ENCODE data around the gene FIBP. TPM values are rescaled to one million over a fixed set of nuclear protein-coding genes. Genes with fewer than 3 reads are reported as not detected.

The FIBP gene
- total and polyA plus RNA-seq, 7 experiments from 2014 or later, result 25.9 to 78.3 (median 50.0) TPM

- Mint-ChIP-seq H3K4me1 (peaks cover 12 to 49% (median 28%) of the 10 kb centered on the region in 7 donors), H3K9me3 (no peaks in the 10 kb centered on the region), H3K27ac (peak overlapping the region in 6 of 9 donors; percentile 75 to 92 (median 84)), H3K4me3 (peak overlapping the region in 8 of 10 donors; percentile 52 to 80 (median 68)), H3K36me3 (peaks cover 0 to 8% (median 3%) of the 10 kb centered on the region in 5 donors), H3K27me3 (no peaks in the 10 kb centered on the region)
- peak overlapping the region; percentile 71 for H3K4me3 ChIP-seq (ENCODE audit: low read length)
- no peaks in the 10 kb centered on the region for H3K27me3 ChIP-seq (ENCODE audit: control insufficient read depth in 2 of 2, insufficient read depth in 2 of 2, low read length in 2 of 2)
- no peaks in the 10 kb centered on the region for H3K9me3 ChIP-seq (ENCODE audit: control insufficient read depth in 2 of 3, low read length in 3 of 3)
- POLR2A ChIA-PET, result interaction anchor here (0.7 to 5.4 kb wide), 3 partner anchors 10 to 78 kb away, joined by 3 to 73 read pairs (median 47); partner anchors contain the start of genes CCDC85B, CFL1, FIBP and MUS81
- intact Hi-C loops (cut with micrococcal nuclease), result no loop called here
- DNase-seq (no peak), ATAC-seq (no peak)
- peaks cover 0 to 27% (median 0%) of the 10 kb centered on the region in 3 experiments for H3K36me3 ChIP-seq (ENCODE audit: control insufficient read depth in 2 of 3, insufficient read depth in 3 of 3, low read length in 3 of 3)
- peaks cover 29 to 33% of the 10 kb centered on the region in 2 donors for H3K4me1 ChIP-seq (ENCODE audit: control insufficient read depth in 2 of 2, insufficient read depth in 2 of 2, low read length in 2 of 2)
- peak overlapping the region; percentile 69 for H3K27ac ChIP-seq (ENCODE audit: low read depth, low read length)
- CTCF ChIA-PET, result interaction anchor here (1.0 to 2.5 kb wide), 2 partner anchors 20 to 100 kb away, joined by 3 to 9 read pairs; partner anchors contain the start of gene MUS81
Measured at GRCh38 chr11:65880027-65880426, 8.2 kb downstream of the FIBP start.

GRCh38 chr11:65879617-65880016 is 8.7 kb downstream of the FIBP start, which contains the start of gene CTSW:
Gene CTSW (plus strand): TSS chr11:65879837. CDS start chr11:65879855, 18 bp downstream.
- H3K27me3 Mint-ChIP-seq, result no peaks in the 10 kb centered on the region

GRCh38 chr11:65873318-65874156 is 14.7 kb downstream of the FIBP start:
- ATAC-seq (peak; percentile 99), DNase-seq (peak; percentile 93 to 100 (median 97))
- ChIA-PET POLR2A (interaction anchor here (0.6 to 2.1 kb wide), 15 partner anchors 11 to 1847 kb away, joined by 3 to 63 read pairs (median 4); partner anchors contain the start of genes BANF1, C11orf68, CCDC85B and CFL1), CTCF (interaction anchor here (0.8 to 2.1 kb wide), 6 partner anchors 11 to 97 kb away, joined by 3 to 24 read pairs (median 8); partner anchors contain the start of genes CCDC85B, FIBP and MUS81)
- Histone ChIP-seq H3K27me3 (ENCODE audit: control insufficient read depth in 2 of 2, insufficient read depth in 2 of 2, low read length in 2 of 2) (no peaks in the 10 kb centered on the region), H3K36me3 (ENCODE audit: control insufficient read depth in 2 of 3, insufficient read depth in 3 of 3, low read length in 3 of 3) (no peaks in the 10 kb centered on the region), H3K9me3 (ENCODE audit: control insufficient read depth in 2 of 3, low read length in 3 of 3) (no peaks in the 10 kb centered on the region), H3K4me3 (ENCODE audit: low read length) (peak overlapping the region; percentile 75), H3K4me1 (ENCODE audit: control insufficient read depth in 2 of 2, insufficient read depth in 2 of 2, low read length in 2 of 2) (peaks cover 10 to 22% of the 10 kb centered on the region in 2 donors), H3K27ac (ENCODE audit: low read depth, low read length) (peak overlapping the region; percentile 88)
- Mint-ChIP-seq H3K4me1 (peaks cover 7 to 37% (median 18%) of the 10 kb centered on the region in 7 donors), H3K27me3 (peaks cover 0 to 3% (median 0%) of the 10 kb centered on the region in 5 donors), H3K36me3 (peaks cover 0 to 5% (median 0%) of the 10 kb centered on the region in 5 donors), H3K4me3 (peak overlapping the region; percentile 84 to 97 (median 91)), H3K9me3 (no peaks in the 10 kb centered on the region), H3K27ac (peak overlapping the region; percentile 71 to 92 (median 91))
- intact Hi-C loops (cut with micrococcal nuclease), result loop anchor here (1.0 to 5.0 kb wide), 6 partner anchors 11 to 969 kb away; partner anchors contain the start of genes FIBP (in 2 of the 2), CFL1 (in 1 of the 2), MUS81 (in 1 of the 2) and RCE1 (in 1 of the 2)

More at GRCh38 chr11:65879617-65880016, 8.7 kb downstream of the FIBP start, which contains the start of gene CTSW:
- DNase-seq, result peak in 1 of 9 donors; percentile 47
- peak within 1 kb of the TSS in 8 of 9 donors; percentile 80 to 92 (median 84) for H3K27ac Mint-ChIP-seq
- Histone ChIP-seq H3K9me3 (ENCODE audit: control insufficient read depth in 2 of 3, low read length in 3 of 3) (no peaks in the 10 kb centered on the region), H3K27ac (ENCODE audit: low read depth, low read length) (peak within 1 kb of the TSS; percentile 69), H3K27me3 (ENCODE audit: control insufficient read depth in 2 of 2, insufficient read depth in 2 of 2, low read length in 2 of 2) (no peaks in the 10 kb centered on the region), H3K36me3 (ENCODE audit: control insufficient read depth in 2 of 3, insufficient read depth in 3 of 3, low read length in 3 of 3) (peaks cover 0 to 27% (median 0%) of the 10 kb centered on the region in 3 experiments), H3K4me1 (ENCODE audit: control insufficient read depth in 2 of 2, insufficient read depth in 2 of 2, low read length in 2 of 2) (peaks cover 27 to 29% of the 10 kb centered on the region in 2 donors), H3K4me3 (ENCODE audit: low read length) (peak within 1 kb of the TSS; percentile 71)
- peak within 1 kb of the TSS in 8 of 10 donors; percentile 52 to 80 (median 68) for H3K4me3 Mint-ChIP-seq
- ATAC-seq, result peak; percentile 80
- intact Hi-C loops (cut with micrococcal nuclease), result no loop called here
- peaks cover 9 to 45% (median 24%) of the 10 kb centered on the region in 7 donors for H3K4me1 Mint-ChIP-seq
- H3K9me3 Mint-ChIP-seq, result no peaks in the 10 kb centered on the region
- H3K36me3 Mint-ChIP-seq, result peaks cover 0 to 8% (median 3%) of the 10 kb centered on the region in 5 donors
- ChIA-PET CTCF (interaction anchor here (1.0 to 2.5 kb wide), 4 partner anchors 8 to 100 kb away, joined by 3 to 12 read pairs (median 8); partner anchors contain the start of genes FIBP and MUS81), POLR2A (interaction anchor here (0.7 to 5.4 kb wide), 4 partner anchors 10 to 79 kb away, joined by 3 to 73 read pairs (median 26); partner anchors contain the start of genes CCDC85B, CFL1, FIBP and MUS81)

- H3K27ac ChIP-seq (ENCODE audit: low read depth, low read length), result peak within 1 kb of the TSS; percentile 88
- H3K27ac Mint-ChIP-seq, result peak within 1 kb of the TSS; percentile 71 to 92 (median 91)
- no peaks in the 10 kb centered on the region for H3K27me3 ChIP-seq (ENCODE audit: control insufficient read depth in 2 of 2, insufficient read depth in 2 of 2, low read length in 2 of 2)
- H3K9me3 Mint-ChIP-seq, result no peaks in the 10 kb centered on the region
- ChIA-PET POLR2A (interaction anchor here (1.0 to 4.8 kb wide), 6 partner anchors 12 to 33 kb away, joined by 3 to 109 read pairs (median 31); partner anchors contain the start of genes CCDC85B, CFL1, FIBP and FOSL1), CTCF (interaction anchor here (1.5 to 4.7 kb wide), 3 partner anchors 12 to 13 kb away, joined by 10 to 30 read pairs (median 24); partner anchors contain the start of gene MUS81)
- intact Hi-C loops (cut with micrococcal nuclease), result loop anchor here (1.0 to 5.0 kb wide), 6 partner anchors 12 to 970 kb away; partner anchors contain the start of genes FIBP (in 2 of the 2), CFL1 (in 1 of the 2), MUS81 (in 1 of the 2) and RCE1 (in 1 of the 2)
- peak within 1 kb of the TSS; percentile 75 for H3K4me3 ChIP-seq (ENCODE audit: low read length)
- H3K4me1 ChIP-seq (ENCODE audit: control insufficient read depth in 2 of 2, insufficient read depth in 2 of 2, low read length in 2 of 2), result peaks cover 10 to 19% of the 10 kb centered on the region in 2 donors
- H3K4me1 Mint-ChIP-seq, result peaks cover 7 to 32% (median 18%) of the 10 kb centered on the region in 7 donors
- no peaks in the 10 kb centered on the region for H3K9me3 ChIP-seq (ENCODE audit: control insufficient read depth in 2 of 3, low read length in 3 of 3)
- H3K27me3 Mint-ChIP-seq, result peaks cover 0 to 3% (median 0%) of the 10 kb centered on the region in 5 donors
- DNase-seq (no peak), ATAC-seq (no peak)
- no peaks in the 10 kb centered on the region for H3K36me3 ChIP-seq (ENCODE audit: control insufficient read depth in 2 of 3, insufficient read depth in 3 of 3, low read length in 3 of 3)
- peak within 1 kb of the TSS; percentile 84 to 97 (median 91) for H3K4me3 Mint-ChIP-seq
- H3K36me3 Mint-ChIP-seq, result peaks cover 0 to 5% (median 0%) of the 10 kb centered on the region in 5 donors
Measured at GRCh38 chr11:65872586-65873317, 15.5 kb downstream of the FIBP start, which contains the start of gene EFEMP2. Gene EFEMP2 (minus strand): TSS chr11:65872800. CDS start chr11:65872354, 446 bp downstream.

GRCh38 chr11:65871811-65872548 is 16.3 kb downstream of the FIBP start:
- intact Hi-C loops (cut with micrococcal nuclease), result loop anchor here (2.0 to 5.0 kb wide), 3 partner anchors 13 to 970 kb away; partner anchors contain the start of genes FIBP (in 2 of the 2), CFL1 (in 1 of the 2) and RCE1 (in 1 of the 2)
- peak overlapping the region in 4 of 9 donors; percentile 31 to 49 (median 42) for H3K27ac Mint-ChIP-seq
- no peak for DNase-seq

More at GRCh38 chr11:65871811-65872548, 16.3 kb downstream of the FIBP start:
- no peak overlapping the region for H3K27ac ChIP-seq (ENCODE audit: low read depth, low read length)
- H3K4me1 ChIP-seq (ENCODE audit: control insufficient read depth in 2 of 2, insufficient read depth in 2 of 2, low read length in 2 of 2), result peaks cover 10 to 19% of the 10 kb centered on the region in 2 donors
- no peak for ATAC-seq
- Mint-ChIP-seq H3K27me3 (peaks cover 0 to 3% (median 0%) of the 10 kb centered on the region in 5 donors), H3K9me3 (no peaks in the 10 kb centered on the region), H3K4me3 (peak overlapping the region in 9 of 10 donors; percentile 14 to 68 (median 29)), H3K36me3 (peaks cover 0 to 5% (median 0%) of the 10 kb centered on the region in 5 donors), H3K4me1 (peaks cover 11 to 26% (median 16%) of the 10 kb centered on the region in 7 donors)
- H3K4me3 ChIP-seq (ENCODE audit: low read length), result no peak overlapping the region
- POLR2A ChIA-PET, result interaction anchor here (0.9 to 4.8 kb wide), 6 partner anchors 10 to 130 kb away, joined by 3 to 109 read pairs (median 4); partner anchors contain the start of genes BANF1, CCDC85B, CFL1 and EIF1AD
- CTCF ChIA-PET, result interaction anchor here (0.8 to 4.7 kb wide), 3 partner anchors 12 to 255 kb away, joined by 3 to 38 read pairs (median 30); partner anchors contain the start of gene MUS81
- peaks cover 0 to 3% (median 0%) of the 10 kb centered on the region in 3 experiments for H3K36me3 ChIP-seq (ENCODE audit: control insufficient read depth in 2 of 3, insufficient read depth in 3 of 3, low read length in 3 of 3)
- H3K9me3 ChIP-seq (ENCODE audit: control insufficient read depth in 2 of 3, low read length in 3 of 3), result no peaks in the 10 kb centered on the region
- no peaks in the 10 kb centered on the region for H3K27me3 ChIP-seq (ENCODE audit: control insufficient read depth in 2 of 2, insufficient read depth in 2 of 2, low read length in 2 of 2)
